HG02852 (cell line): Measurements from ENCODE around the gene ORM1.
A peak's percentile ranks its signal among the peaks of the same experiment; 100 is the strongest.
"Not testable (repeated sequence)": the region's sequence is repeated elsewhere in the genome, so short reads cannot be mapped to it uniquely, and the experiment has no call there.

Experiments used
- ATAC-seq: cut with Tn5 transposase; IDR thresholded peaks from one replicate; pipeline ENCODE4 v1.9.1; 2021; ENCODE audit warnings: mild to moderate bottlenecking, moderate library complexity; ENCODE audit not compliant: unreplicated experiment

The ORM1 gene

GRCh38 chr9:114322160-114322818 is 609 bp upstream of the ORM1 start:
- ATAC-seq = not testable (repeated sequence)

- ATAC-seq = not testable (repeated sequence)
Measured at GRCh38 chr9:114323849-114324248, 951 bp downstream of the ORM1 start.

- no peak for ATAC-seq
Measured at GRCh38 chr9:114324492-114324891, 1.6 kb downstream of the ORM1 start.

GRCh38 chr9:114324965-114325364 is 2.1 kb downstream of the ORM1 start:
- ATAC-seq = not testable (repeated sequence)

- ATAC-seq = not testable (repeated sequence)
Measured at GRCh38 chr9:114325684-114326254, 2.9 kb downstream of the ORM1 start.

GRCh38 chr9:114327749-114328148 is 4.9 kb downstream of the ORM1 start:
- no peak for ATAC-seq

GRCh38 chr9:114328357-114328820 is 5.5 kb downstream of the ORM1 start:
- ATAC-seq = not testable (repeated sequence)

- ATAC-seq = not testable (repeated sequence)
Measured at GRCh38 chr9:114328937-114329624, 6.2 kb downstream of the ORM1 start.

- not testable (repeated sequence) for ATAC-seq
Measured at GRCh38 chr9:114329625-114330022, 6.7 kb downstream of the ORM1 start, which contains the start of gene ORM2. ORM2 (plus strand) TSS chr9:114329869; CDS start chr9:114329905, 36 bp downstream.

- ATAC-seq = no peak
Measured at GRCh38 chr9:114330636-114331035, 7.7 kb downstream of the ORM1 start.

GRCh38 chr9:114331229-114332195 is 8.6 kb downstream of the ORM1 start:
- not testable (repeated sequence) for ATAC-seq

GRCh38 chr9:114332474-114333040 is 9.7 kb downstream of the ORM1 start:
- not testable (repeated sequence) for ATAC-seq

GRCh38 chr9:114333718-114334117 is 10.8 kb downstream of the ORM1 start:
- not testable (repeated sequence) for ATAC-seq

- ATAC-seq = no peak
Measured at GRCh38 chr9:114334490-114334889, 11.6 kb downstream of the ORM1 start.

GRCh38 chr9:114335745-114336144 is 12.8 kb downstream of the ORM1 start:
- ATAC-seq = no peak

GRCh38 chr9:114336157-114336556 is 13.3 kb downstream of the ORM1 start:
- ATAC-seq = no peak

GRCh38 chr9:114336699-114337395 is 13.9 kb downstream of the ORM1 start:
- no peak for ATAC-seq

GRCh38 chr9:114338187-114338586 is 15.3 kb downstream of the ORM1 start:
- ATAC-seq = no peak

GRCh38 chr9:114339130-114339908 is 16.4 kb downstream of the ORM1 start:
- peak; percentile 49 for ATAC-seq
